GM12865 (cell line): Measurements from ENCODE around the gene DEDD.

Experiments
- DNase-seq: peaks from one replicate; pipeline ENCODE4 v3.0.0; 2010; ENCODE audit warnings: low read depth
- H3K4me3 ChIP-seq: 2 replicates; pipeline ENCODE4 v1.5.1; 2011; ENCODE audit warnings: mild to moderate bottlenecking, low read depth, low read length, control low read depth
- TF ChIP-seq, protein P1 (sequence below): IDR thresholded peaks from 2 replicates; pipeline ENCODE4 v1.5.1; 2011; ENCODE audit warnings: low read length, control low read depth, low read depth, inconsistent platforms; ENCODE audit not compliant: insufficient read depth; ENCODE audit errors: missing control alignments

The DEDD gene, protein sequence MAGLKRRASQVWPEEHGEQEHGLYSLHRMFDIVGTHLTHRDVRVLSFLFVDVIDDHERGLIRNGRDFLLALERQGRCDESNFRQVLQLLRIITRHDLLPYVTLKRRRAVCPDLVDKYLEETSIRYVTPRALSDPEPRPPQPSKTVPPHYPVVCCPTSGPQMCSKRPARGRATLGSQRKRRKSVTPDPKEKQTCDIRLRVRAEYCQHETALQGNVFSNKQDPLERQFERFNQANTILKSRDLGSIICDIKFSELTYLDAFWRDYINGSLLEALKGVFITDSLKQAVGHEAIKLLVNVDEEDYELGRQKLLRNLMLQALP

DNA sequence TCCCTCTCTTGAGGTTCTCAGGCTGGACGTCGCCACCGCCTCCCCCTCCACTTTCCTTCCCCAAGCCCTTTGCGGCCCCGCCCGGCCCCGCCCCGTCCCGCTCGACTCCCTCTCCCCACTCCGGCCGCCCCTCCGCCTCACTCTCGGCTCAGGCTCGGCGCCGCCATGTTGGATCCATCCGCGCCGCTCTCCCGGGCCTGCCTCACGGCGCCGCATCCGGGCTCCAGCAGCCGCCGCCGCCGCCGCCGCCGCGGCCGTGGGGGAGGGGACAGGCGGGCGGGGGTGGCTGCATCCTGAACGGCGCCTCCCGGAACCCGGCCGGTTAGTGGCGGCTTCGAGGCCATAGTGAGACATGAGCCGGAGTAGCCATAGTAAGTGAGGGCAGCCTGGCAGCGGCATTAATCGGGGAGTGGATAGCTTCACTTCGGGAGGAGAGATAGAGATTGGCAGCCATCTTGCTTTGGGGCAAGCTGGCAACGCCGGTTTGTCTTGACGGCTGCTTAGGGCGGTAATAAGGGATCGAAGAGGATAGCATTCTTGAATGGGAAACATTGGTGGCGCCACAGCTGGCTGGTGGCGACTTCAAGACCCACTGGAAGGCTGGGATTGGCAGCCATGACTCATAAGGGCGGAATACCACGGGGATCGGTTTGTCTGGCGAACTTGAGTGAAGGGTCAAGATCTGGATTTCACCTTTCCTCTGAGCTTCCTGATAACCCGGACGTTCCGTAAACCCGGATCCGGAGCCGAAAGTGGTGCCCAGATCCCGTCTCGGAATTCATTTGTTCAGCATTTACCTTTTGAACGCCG is at the start of gene DEDD:
Gene DEDD, minus strand, starts transcription at position 258 of the 810 bp plus-strand sequence. CDS start 8,205 bp downstream, outside the sequence.
- peak; percentile 97 for DNase-seq
- TF ChIP-seq, protein P1, sequence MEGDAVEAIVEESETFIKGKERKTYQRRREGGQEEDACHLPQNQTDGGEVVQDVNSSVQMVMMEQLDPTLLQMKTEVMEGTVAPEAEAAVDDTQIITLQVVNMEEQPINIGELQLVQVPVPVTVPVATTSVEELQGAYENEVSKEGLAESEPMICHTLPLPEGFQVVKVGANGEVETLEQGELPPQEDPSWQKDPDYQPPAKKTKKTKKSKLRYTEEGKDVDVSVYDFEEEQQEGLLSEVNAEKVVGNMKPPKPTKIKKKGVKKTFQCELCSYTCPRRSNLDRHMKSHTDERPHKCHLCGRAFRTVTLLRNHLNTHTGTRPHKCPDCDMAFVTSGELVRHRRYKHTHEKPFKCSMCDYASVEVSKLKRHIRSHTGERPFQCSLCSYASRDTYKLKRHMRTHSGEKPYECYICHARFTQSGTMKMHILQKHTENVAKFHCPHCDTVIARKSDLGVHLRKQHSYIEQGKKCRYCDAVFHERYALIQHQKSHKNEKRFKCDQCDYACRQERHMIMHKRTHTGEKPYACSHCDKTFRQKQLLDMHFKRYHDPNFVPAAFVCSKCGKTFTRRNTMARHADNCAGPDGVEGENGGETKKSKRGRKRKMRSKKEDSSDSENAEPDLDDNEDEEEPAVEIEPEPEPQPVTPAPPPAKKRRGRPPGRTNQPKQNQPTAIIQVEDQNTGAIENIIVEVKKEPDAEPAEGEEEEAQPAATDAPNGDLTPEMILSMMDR, result no peak
- peak within 1 kb of the TSS; percentile 100 for H3K4me3 ChIP-seq

DNA sequence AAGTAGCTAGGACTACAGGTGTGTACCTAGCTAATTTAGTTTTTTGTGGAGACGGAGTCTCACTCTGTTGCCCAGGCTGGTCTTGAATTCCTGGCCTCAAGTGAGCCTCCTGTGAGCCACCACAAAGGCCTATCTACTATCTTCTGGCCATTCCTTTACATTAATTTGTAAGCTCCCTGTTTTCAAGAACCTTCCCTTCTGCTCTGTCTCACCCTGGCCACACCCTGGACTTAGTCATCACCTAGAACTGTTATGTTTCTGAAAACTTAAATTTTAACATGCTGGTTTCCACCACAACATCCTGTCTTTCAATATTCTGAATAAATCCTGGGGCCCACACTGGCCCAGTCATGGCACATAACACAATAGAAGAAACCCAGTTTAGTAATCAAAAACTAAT is 49.7 kb upstream of the DEDD start:
- H3K4me3 ChIP-seq, result peak overlapping the region; percentile 21
- DNase-seq, result peak; percentile 89
- TF ChIP-seq, protein P1, result no peak

DNA sequence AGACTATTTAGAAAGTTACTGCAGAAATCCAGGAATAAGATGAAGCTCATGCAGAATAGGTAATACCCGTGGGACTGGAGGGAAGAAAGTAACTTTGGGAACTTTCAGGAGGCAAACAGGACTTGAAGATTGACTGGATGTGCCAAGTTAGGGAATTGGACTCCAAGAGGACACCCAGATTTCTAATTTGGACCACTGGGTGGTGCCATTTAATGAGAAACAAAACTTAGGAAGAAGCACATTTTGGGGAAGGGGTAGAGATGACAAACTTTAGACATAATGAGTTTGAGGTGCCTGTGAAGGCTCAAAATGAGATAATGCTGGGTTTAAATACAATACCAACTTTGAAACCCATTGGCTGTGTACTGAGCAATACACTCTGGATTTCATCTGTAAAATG is 48.2 kb upstream of the DEDD start:
- DNase-seq, result no peak
- H3K4me3 ChIP-seq, result no peak overlapping the region
- TF ChIP-seq, protein P1, result no peak

DNA sequence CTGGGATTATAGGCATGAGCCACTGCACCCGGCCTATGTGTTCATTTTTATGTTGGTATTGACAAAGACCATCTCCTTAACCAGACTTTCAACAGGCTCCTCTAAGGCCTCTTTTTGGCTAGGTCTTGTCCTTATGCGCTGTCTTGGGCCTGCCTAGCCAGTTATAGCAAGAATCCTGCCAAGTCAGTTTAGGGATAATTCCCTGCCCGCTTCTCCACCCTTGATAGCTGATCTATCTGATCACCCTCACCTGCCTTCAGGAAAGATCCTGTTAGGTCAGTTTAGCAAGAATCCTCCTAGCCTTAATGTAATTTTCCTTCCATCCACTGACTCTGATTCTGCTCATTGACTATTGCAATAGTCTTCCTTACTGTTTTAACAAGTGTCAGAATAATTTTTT is 47.2 kb upstream of the DEDD start:
- no peak for DNase-seq
- no peak overlapping the region for H3K4me3 ChIP-seq
- TF ChIP-seq, protein P1, result no peak

DNA sequence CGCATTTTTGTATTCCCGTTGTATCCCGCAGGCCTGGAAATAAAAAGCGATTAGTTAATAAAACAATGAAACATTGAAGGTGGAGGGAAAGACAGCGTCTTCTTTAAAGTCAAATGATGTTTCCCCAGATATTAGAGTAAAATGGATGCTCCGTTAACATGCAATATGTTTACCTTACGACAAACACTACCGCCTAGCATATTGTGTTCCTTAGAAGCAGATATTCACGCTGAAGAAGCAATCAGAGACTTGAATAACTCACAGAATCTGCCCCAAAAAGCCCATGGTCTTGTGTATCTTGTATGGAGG is 45.4 kb upstream of the DEDD start:
- TF ChIP-seq, protein P1, result no peak
- no peak for DNase-seq
- H3K4me3 ChIP-seq, result peak overlapping the region; percentile 74

DNA sequence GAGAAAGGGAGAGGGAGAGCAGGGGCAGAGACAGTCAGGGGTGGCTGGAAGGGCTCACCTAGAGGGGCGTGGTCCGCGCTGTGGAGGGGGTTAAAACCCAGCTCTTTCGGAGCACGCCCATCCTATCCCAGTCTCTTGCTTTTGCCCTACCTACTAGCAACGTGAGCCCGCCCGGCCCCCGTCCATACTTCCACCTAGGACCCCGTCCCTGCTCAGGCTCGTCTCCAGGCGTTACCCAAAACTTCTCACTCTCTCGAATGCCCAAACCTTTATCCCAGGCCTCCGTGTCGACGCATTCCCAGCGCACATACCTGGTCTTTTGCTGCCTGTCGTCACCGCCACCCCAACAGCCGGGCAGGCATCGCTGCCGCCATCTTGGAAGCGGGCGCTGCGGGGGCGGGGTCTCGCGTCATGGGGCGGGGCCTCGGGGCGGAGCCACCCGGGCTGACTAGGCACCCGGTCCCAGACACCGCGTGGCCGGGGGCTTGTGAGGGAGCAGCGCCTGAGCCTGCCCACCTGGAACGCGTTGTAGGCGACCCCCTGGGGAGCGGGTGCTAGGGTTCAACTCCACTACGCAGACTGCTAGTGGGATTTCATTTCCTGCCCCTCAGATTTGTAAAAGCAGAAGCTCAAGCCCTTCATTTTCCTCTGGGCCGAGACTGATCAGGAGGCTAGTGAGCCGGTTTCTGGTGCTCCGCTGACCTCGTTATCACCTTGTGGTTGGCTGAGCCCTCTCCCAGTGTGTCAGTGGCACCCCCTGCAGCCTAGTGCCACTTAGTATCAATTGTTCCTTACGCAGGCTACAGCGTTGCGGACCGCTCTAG is 44.9 kb upstream of the DEDD start, which contains the start of gene B4GALT3:
Gene B4GALT3, minus strand, starts transcription at position 396 of the 824 bp plus-strand sequence. CDS start 1,447 bp downstream, outside the sequence.
- TF ChIP-seq, protein P1, result no peak
- H3K4me3 ChIP-seq, result peak within 1 kb of the TSS; percentile 74
- DNase-seq, result peak; percentile 90
